Subcutaneous preadipocyte (primary cell): ENCODE data around the gene ADAMTS5. TPM values are rescaled to one million over a fixed set of nuclear protein-coding genes. Genes with fewer than 3 reads are reported as not detected.

Experiments used
- small RNA-seq: library from RNA; depleted of rRNA; stranded (forward); fragments of <200 nt; gene quantifications from one replicate; pipeline ENCODE3, GENCODE V24; 2012
- total RNA-seq: library from RNA; depleted of rRNA; stranded (reverse); fragments of >200 nt; gene quantifications from 2 replicates; pipeline ENCODE4 v1.2.3, GENCODE V29; 2012

The ADAMTS5 gene
- 10.8 and 27.6 TPM in 2 replicates for total RNA-seq

DNA sequence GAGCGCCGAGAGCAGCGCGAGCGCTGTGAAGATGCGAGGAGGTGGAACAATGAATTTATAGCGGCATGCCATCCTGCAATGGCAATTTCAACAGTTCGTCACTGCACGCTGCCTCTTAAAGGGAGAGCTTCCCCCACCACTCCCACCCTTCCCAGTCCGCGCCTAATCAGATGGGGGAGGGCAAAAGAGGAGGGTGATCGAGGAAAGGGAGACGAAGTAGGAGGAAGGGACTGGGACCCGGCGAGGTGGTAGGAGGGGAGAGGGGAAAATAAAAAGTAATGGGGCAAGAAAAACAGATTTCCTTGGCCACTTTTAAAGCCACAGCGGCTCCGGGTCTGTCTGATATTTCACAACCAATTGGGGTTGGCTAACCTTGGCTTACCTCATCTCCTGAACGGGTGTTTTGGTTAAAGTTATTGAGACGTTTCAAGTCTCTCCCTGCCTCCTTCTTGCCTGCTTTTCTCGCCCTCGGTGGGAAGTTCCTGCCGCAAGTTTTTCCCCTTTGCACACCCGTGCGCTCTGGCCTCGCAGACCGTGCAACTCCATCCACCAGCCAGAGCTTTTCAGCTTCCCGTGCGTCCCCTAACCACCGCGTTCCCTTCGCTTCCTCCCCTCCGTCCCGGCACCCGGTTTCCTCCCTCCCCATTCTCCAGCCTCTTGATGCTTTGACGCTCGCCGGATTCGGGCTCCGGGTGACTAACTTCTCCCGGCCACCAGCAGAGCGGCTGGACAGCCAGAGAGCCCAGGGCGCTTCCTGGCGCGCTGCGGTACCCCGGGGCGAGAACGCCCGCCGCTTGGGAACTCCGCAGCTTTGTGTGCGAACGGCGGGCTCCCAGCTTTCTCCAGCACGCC is at the start of gene ADAMTS5:
ADAMTS5 (minus strand) TSS at position 27 of the 852 bp plus-strand sequence. CDS start 697 bp downstream, outside the sequence.

Small RNAs within 50 kb of the gene (small RNA-seq; reads per million reads assigned to genes)
- gene MIR4759 = not detected

Other genes with a start within 250 kb of the ADAMTS5 start
- 96.3 and 97.4 TPM in 2 replicates for gene ADAMTS1, start 121.7 kb downstream of the ADAMTS5 start, total RNA-seq